Lower leg skin (tissue), 4 donors: ENCODE measurements around the gene HMCN2. TPM values are rescaled to one million over a fixed set of nuclear protein-coding genes. Genes with fewer than 3 reads are reported as not detected.

Source experiments
- DNase-seq, 2 donors: peaks; one replicate each; pipeline ENCODE4 v3.0.0-alpha.2; 2019; ENCODE audit warnings: low spot score in 2 of 2
- H3K4me3 ChIP-seq: fragments of 200-600 bp; sonication (generic); 2 replicates; pipeline ENCODE4 v1.5.1; 2017; ENCODE audit warnings: mild to moderate bottlenecking, low read depth; ENCODE audit not compliant: poor library complexity, severe bottlenecking
- CTCF ChIP-seq, 3 donors: fragments of 450-650 bp; IDR thresholded peaks; one replicate each; pipeline ENCODE4 v1.5.1; 2016; ENCODE audit warnings: antibody characterized with exemption in 3 of 3, mild to moderate bottlenecking in 3 of 3, moderate library complexity in 2 of 3
- POLR2A ChIP-seq, 2 donors: fragments of 450-650 bp; IDR thresholded peaks; one replicate each; pipeline ENCODE4 v1.6.1; 2016 to 2017; ENCODE audit warnings: antibody characterized with exemption in 2 of 2, mild to moderate bottlenecking in 1 of 2, moderate library complexity in 1 of 2
- WGBS, 2 donors: methylation state at CpG; one replicate each; pipeline ENCODE4 v1.1.5; 2018; 5-methylcytosine and 5-hydroxymethylcytosine counted together
- intact Hi-C: fragments of 100-400 bp; cut with DNase I; formaldehyde crosslinking; loops from one replicate; pipeline ENCODE4 v1.15.0; 2023; ENCODE audit warnings: low total_unique reads
- total RNA-seq, 4 donors: library from RNA; depleted of rRNA; stranded (reverse); fragments of >200 nt; gene quantifications; one replicate each; pipeline ENCODE4 v1.1.0, GENCODE V29; 2016

HMCN2 gene
- total RNA-seq, 4 donors from 2014 or later: 1.9 to 4.3 (median 3.0) TPM

GRCh38 chr9:130483371-130483971, 217.9 kb downstream of the HMCN2 start:
- 69 to 76% methylated on average over 16 of the region's 16 CpGs for WGBS, 2 donors
- intact Hi-C loops: no loop called here
- H3K4me3 ChIP-seq: no peak overlapping the region
- TF ChIP-seq CTCF (IDR thresholded peaks at IDR 0.05) (no peak), POLR2A (IDR thresholded peaks at IDR 0.05) (no peak)
- no peak for DNase-seq

Other genes with a start within 250 kb of the HMCN2 start
- 10 to 100 TPM; 29.7 to 62.3 (median 40.0) TPM for gene FNBP1, start 222.6 kb upstream of the HMCN2 start, total RNA-seq
- 10 to 100 TPM; 28.1 to 34.5 (median 32.9) TPM for gene GPR107, start 211.9 kb upstream of the HMCN2 start, total RNA-seq
- 10 to 100 TPM; 14.4 to 25.2 (median 20.7) TPM for gene NCS1, start 93.4 kb upstream of the HMCN2 start, total RNA-seq
- gene ASS1, start 179.2 kb downstream of the HMCN2 start, total RNA-seq: 100 to 1,000 TPM in 3 of 4 donors, 10 to 100 TPM in 1; 98.7 to 104 (median 103) TPM